ENCODE measurements around the gene TUBGCP3.

DNA sequence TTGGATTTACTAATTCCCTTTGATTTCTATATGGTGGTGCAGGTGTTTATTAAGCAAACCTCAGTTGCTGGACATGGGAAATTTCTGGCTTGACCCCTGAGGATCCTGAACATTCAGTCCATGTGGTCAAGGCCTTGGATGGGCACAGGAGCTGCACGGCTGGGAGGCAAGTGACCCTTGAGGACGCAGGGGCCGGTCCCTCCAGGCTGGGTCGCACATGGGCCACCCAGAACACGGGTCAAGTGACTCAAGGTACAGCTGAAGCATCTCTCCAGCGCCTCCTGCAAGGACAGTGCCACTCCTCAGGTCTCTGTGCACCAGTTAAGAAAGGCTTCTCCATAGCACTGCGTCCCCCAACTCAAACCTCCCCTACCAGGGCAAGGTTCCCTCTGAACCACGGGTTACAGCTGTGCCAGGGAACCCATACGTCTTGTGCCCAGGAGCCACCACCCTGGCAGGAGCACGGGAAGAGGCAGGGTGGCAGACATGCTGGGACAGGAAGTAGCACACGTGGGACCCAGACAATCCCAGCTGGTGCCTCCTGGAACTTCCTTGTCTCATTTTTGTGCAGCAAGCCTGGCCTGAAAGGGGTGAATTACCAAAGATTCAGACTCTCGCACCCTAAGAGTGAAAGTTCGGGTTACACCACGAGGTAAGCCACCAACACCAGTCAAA is 118.7 kb downstream of the TUBGCP3 start:
- TF ChIP-seq POLR2A (IDR thresholded peaks at IDR 0.05): no peak
- TF ChIP-seq, protein P1, sequence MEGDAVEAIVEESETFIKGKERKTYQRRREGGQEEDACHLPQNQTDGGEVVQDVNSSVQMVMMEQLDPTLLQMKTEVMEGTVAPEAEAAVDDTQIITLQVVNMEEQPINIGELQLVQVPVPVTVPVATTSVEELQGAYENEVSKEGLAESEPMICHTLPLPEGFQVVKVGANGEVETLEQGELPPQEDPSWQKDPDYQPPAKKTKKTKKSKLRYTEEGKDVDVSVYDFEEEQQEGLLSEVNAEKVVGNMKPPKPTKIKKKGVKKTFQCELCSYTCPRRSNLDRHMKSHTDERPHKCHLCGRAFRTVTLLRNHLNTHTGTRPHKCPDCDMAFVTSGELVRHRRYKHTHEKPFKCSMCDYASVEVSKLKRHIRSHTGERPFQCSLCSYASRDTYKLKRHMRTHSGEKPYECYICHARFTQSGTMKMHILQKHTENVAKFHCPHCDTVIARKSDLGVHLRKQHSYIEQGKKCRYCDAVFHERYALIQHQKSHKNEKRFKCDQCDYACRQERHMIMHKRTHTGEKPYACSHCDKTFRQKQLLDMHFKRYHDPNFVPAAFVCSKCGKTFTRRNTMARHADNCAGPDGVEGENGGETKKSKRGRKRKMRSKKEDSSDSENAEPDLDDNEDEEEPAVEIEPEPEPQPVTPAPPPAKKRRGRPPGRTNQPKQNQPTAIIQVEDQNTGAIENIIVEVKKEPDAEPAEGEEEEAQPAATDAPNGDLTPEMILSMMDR (IDR thresholded peaks at IDR 0.05): no peak
